ENCODE measurements around the gene LRMDA. TPM values are rescaled to one million over a fixed set of nuclear protein-coding genes. Genes with fewer than 3 reads are reported as not detected.

The LRMDA gene
- polyA plus RNA-seq, 1 donor from 2014 or later, result not detected

- peaks cover 0 to 2% (median 0%) of the 10 kb centered on the region in 3 donors for H3K9me3 Mint-ChIP-seq
- no peaks in the 10 kb centered on the region for H3K4me1 Mint-ChIP-seq
- H3K27me3 Mint-ChIP-seq, result peaks cover 1% of the 10 kb centered on the region
- no peak overlapping the region for H3K27ac Mint-ChIP-seq
- H3K4me3 Mint-ChIP-seq, result no peak overlapping the region
- H3K36me3 Mint-ChIP-seq, result no peaks in the 10 kb centered on the region
Measured at GRCh38 chr10:75655791-75656451, 224.5 kb downstream of the LRMDA start.

- H3K9me3 Mint-ChIP-seq, result peaks cover 0 to 2% (median 0%) of the 10 kb centered on the region in 3 donors
- peaks cover 1% of the 10 kb centered on the region for H3K27me3 Mint-ChIP-seq
- no peak overlapping the region for H3K4me3 Mint-ChIP-seq
- no peaks in the 10 kb centered on the region for H3K4me1 Mint-ChIP-seq
- H3K27ac Mint-ChIP-seq, result no peak overlapping the region
- H3K36me3 Mint-ChIP-seq, result no peaks in the 10 kb centered on the region
Measured at GRCh38 chr10:75657351-75657750, 225.9 kb downstream of the LRMDA start.

GRCh38 chr10:75658036-75658435 lies 226.6 kb downstream of the LRMDA start:
- peaks cover 1% of the 10 kb centered on the region for H3K27me3 Mint-ChIP-seq
- H3K4me3 Mint-ChIP-seq, result no peak overlapping the region
- H3K9me3 Mint-ChIP-seq, result peaks cover 0 to 2% (median 0%) of the 10 kb centered on the region in 3 donors
- no peaks in the 10 kb centered on the region for H3K36me3 Mint-ChIP-seq
- H3K4me1 Mint-ChIP-seq, result no peaks in the 10 kb centered on the region
- H3K27ac Mint-ChIP-seq, result no peak overlapping the region

GRCh38 chr10:75658496-75658895 lies 227.1 kb downstream of the LRMDA start:
- no peaks in the 10 kb centered on the region for H3K4me1 Mint-ChIP-seq
- peaks cover 1% of the 10 kb centered on the region for H3K27me3 Mint-ChIP-seq
- H3K9me3 Mint-ChIP-seq, result peaks cover 0 to 2% (median 0%) of the 10 kb centered on the region in 3 donors
- H3K36me3 Mint-ChIP-seq, result no peaks in the 10 kb centered on the region
- H3K4me3 Mint-ChIP-seq, result no peak overlapping the region
- H3K27ac Mint-ChIP-seq, result no peak overlapping the region

- H3K27me3 Mint-ChIP-seq, result peaks cover 1% of the 10 kb centered on the region
- no peaks in the 10 kb centered on the region for H3K36me3 Mint-ChIP-seq
- H3K9me3 Mint-ChIP-seq, result peaks cover 0 to 2% (median 0%) of the 10 kb centered on the region in 3 donors
- H3K4me1 Mint-ChIP-seq, result no peaks in the 10 kb centered on the region
- H3K4me3 Mint-ChIP-seq, result no peak overlapping the region
- H3K27ac Mint-ChIP-seq, result no peak overlapping the region
Measured at GRCh38 chr10:75658915-75659314, 227.5 kb downstream of the LRMDA start.

- Mint-ChIP-seq H3K4me3 (no peak overlapping the region), H3K36me3 (no peaks in the 10 kb centered on the region), H3K4me1 (no peaks in the 10 kb centered on the region), H3K9me3 (peaks cover 0 to 2% (median 0%) of the 10 kb centered on the region in 3 donors), H3K27ac (no peak overlapping the region), H3K27me3 (peaks cover 3% of the 10 kb centered on the region)
Measured at GRCh38 chr10:75660823-75661222, 229.4 kb downstream of the LRMDA start.

- no peaks in the 10 kb centered on the region for H3K4me1 Mint-ChIP-seq
- H3K4me3 Mint-ChIP-seq, result no peak overlapping the region
- H3K36me3 Mint-ChIP-seq, result no peaks in the 10 kb centered on the region
- peaks cover 0 to 2% (median 0%) of the 10 kb centered on the region in 3 donors for H3K9me3 Mint-ChIP-seq
- no peak overlapping the region for H3K27ac Mint-ChIP-seq
- peaks cover 1% of the 10 kb centered on the region for H3K27me3 Mint-ChIP-seq
Measured at GRCh38 chr10:75662715-75663114, 231.3 kb downstream of the LRMDA start.

GRCh38 chr10:75663947-75664664 lies 232.7 kb downstream of the LRMDA start:
- Mint-ChIP-seq H3K4me1 (no peaks in the 10 kb centered on the region), H3K9me3 (peaks cover 0 to 2% (median 0%) of the 10 kb centered on the region in 3 donors), H3K36me3 (no peaks in the 10 kb centered on the region), H3K27ac (no peak overlapping the region), H3K27me3 (peaks cover 1% of the 10 kb centered on the region), H3K4me3 (no peak overlapping the region)

- H3K4me3 Mint-ChIP-seq, result no peak overlapping the region
- H3K27ac Mint-ChIP-seq, result no peak overlapping the region
- no peaks in the 10 kb centered on the region for H3K4me1 Mint-ChIP-seq
- H3K9me3 Mint-ChIP-seq, result no peaks in the 10 kb centered on the region
- H3K27me3 Mint-ChIP-seq, result peaks cover 1% of the 10 kb centered on the region
- H3K36me3 Mint-ChIP-seq, result no peaks in the 10 kb centered on the region
Measured at GRCh38 chr10:75664968-75665367, 233.5 kb downstream of the LRMDA start.

- H3K4me1 Mint-ChIP-seq, result no peaks in the 10 kb centered on the region
- H3K36me3 Mint-ChIP-seq, result no peaks in the 10 kb centered on the region
Measured at GRCh38 chr10:75665707-75666106, 234.3 kb downstream of the LRMDA start.

GRCh38 chr10:75672111-75672671 lies 240.8 kb downstream of the LRMDA start:
- no peaks in the 10 kb centered on the region for H3K36me3 Mint-ChIP-seq
- H3K27me3 Mint-ChIP-seq, result peaks cover 5% of the 10 kb centered on the region
- H3K9me3 Mint-ChIP-seq, result no peaks in the 10 kb centered on the region
- no peak overlapping the region for H3K4me3 Mint-ChIP-seq
- H3K27ac Mint-ChIP-seq, result no peak overlapping the region
- H3K4me1 Mint-ChIP-seq, result no peaks in the 10 kb centered on the region

More at GRCh38 chr10:75665707-75666106, 234.3 kb downstream of the LRMDA start:
- Mint-ChIP-seq H3K27me3 (peaks cover 1% of the 10 kb centered on the region), H3K27ac (no peak overlapping the region), H3K4me3 (no peak overlapping the region), H3K9me3 (no peaks in the 10 kb centered on the region)

- Mint-ChIP-seq H3K9me3 (no peaks in the 10 kb centered on the region), H3K4me1 (no peaks in the 10 kb centered on the region), H3K27ac (no peak overlapping the region), H3K4me3 (no peak overlapping the region), H3K36me3 (no peaks in the 10 kb centered on the region), H3K27me3 (peaks cover 5% of the 10 kb centered on the region)
Measured at GRCh38 chr10:75672842-75673241, 241.4 kb downstream of the LRMDA start.

GRCh38 chr10:75677541-75677940 lies 246.1 kb downstream of the LRMDA start:
- no peaks in the 10 kb centered on the region for H3K36me3 Mint-ChIP-seq
- H3K9me3 Mint-ChIP-seq, result peaks cover 0 to 2% (median 0%) of the 10 kb centered on the region in 3 donors
- H3K27ac Mint-ChIP-seq, result no peak overlapping the region
- H3K4me1 Mint-ChIP-seq, result no peaks in the 10 kb centered on the region
- no peak overlapping the region for H3K4me3 Mint-ChIP-seq
- H3K27me3 Mint-ChIP-seq, result peaks cover 8% of the 10 kb centered on the region

GRCh38 chr10:75678527-75678926 lies 247.1 kb downstream of the LRMDA start:
- Mint-ChIP-seq H3K9me3 (peaks cover 0 to 2% (median 0%) of the 10 kb centered on the region in 3 donors), H3K4me1 (no peaks in the 10 kb centered on the region), H3K36me3 (no peaks in the 10 kb centered on the region), H3K27me3 (peaks cover 8% of the 10 kb centered on the region), H3K4me3 (no peak overlapping the region), H3K27ac (no peak overlapping the region)

- Mint-ChIP-seq H3K9me3 (peaks cover 0 to 2% (median 0%) of the 10 kb centered on the region in 3 donors), H3K4me1 (no peaks in the 10 kb centered on the region), H3K27ac (no peak overlapping the region), H3K27me3 (peaks cover 6% of the 10 kb centered on the region), H3K36me3 (no peaks in the 10 kb centered on the region), H3K4me3 (no peak overlapping the region)
Measured at GRCh38 chr10:75679536-75679935, 248.1 kb downstream of the LRMDA start.

Data from IgD-negative memory B cell (primary cell).